HG02678 (cell line): ENCODE measurements around the gene SDHAF4.
"Not testable (repeated sequence)": the region's sequence is repeated elsewhere in the genome, so short reads cannot be mapped to it uniquely, and the experiment has no call there.

ENCODE experiments used
- ATAC-seq: cut with Tn5 transposase; IDR thresholded peaks from one replicate; pipeline ENCODE4 v1.9.1; 2021; ENCODE audit warnings: mild to moderate bottlenecking, moderate library complexity; ENCODE audit not compliant: unreplicated experiment

The SDHAF4 gene

DNA sequence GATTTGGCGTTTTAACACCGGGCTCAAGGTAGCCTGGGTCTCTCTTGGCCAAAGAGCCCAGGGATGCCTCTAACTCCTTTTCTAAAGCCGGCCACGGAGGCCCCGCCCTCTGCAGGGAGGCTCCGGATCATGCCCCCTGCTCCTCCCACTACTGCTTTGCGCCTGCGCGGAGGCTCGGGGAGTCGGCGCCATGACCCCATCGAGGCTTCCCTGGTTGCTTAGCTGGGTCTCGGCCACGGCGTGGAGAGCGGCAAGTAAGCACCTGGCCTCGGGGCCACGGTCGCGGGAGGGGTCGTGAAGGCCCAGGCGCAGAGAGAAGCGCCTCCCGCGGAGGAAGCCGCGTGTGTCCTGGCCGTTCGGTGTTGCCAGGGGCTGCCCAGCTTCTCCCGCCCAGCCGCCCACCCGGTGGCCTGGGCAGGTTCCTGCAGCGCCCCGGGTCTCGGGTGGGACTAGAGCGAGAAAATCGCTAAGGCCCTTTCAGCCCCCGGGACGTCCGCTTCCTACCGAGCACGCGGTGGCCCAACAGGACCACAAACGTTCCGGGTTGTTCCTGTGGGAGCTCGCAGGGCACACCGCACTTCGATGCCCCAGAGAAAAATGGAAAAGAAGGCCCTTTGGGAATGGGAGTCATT is at the start of gene SDHAF4:
SDHAF4 (plus strand) TSS at position 180 of the 632 bp plus-strand sequence; CDS start at position 191, 11 bp downstream.
- ATAC-seq, result peak; percentile 99

- ATAC-seq, result no peak
Observed at GRCh38 chr6:70518723-70519122, 48.0 kb upstream of the SDHAF4 start.

GRCh38 chr6:70520575-70520974 is 46.2 kb upstream of the SDHAF4 start:
- no peak for ATAC-seq

GRCh38 chr6:70524721-70525286 is 41.9 kb upstream of the SDHAF4 start:
- no peak for ATAC-seq

DNA sequence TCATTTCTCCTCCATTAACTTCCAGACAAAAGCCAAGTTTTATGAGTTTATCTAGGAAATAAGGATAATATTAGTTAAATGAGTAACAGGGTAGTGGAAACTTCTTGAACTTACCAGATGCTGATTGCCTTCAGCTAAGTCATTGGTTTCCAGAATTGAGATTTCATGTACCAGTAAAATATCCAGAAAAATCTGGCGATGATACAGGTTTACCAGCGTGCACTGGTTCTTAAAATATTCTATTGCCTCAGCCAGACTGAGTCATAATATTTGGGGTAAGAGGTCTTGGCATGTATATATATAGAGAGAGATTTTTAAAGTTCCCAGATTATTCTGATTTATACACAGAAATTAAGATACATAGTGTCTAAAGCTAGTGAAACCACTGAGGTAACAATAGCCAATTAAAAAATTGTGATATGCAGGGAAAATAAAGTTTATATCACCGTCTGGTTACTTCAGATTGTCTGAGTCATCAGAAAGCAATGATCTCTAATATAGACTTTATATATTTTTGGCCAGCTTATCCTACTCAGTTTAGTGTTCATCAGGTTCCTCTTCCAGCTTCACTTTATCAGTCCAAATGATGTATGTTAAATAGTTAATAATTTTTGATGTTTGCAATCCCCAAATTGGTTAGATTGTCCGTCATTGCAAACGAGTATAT is 39.5 kb upstream of the SDHAF4 start:
- no peak for ATAC-seq

GRCh38 chr6:70530023-70530422 is 36.7 kb upstream of the SDHAF4 start:
- ATAC-seq, result no peak

GRCh38 chr6:70531133-70531532 is 35.6 kb upstream of the SDHAF4 start:
- peak; percentile 66 for ATAC-seq

DNA sequence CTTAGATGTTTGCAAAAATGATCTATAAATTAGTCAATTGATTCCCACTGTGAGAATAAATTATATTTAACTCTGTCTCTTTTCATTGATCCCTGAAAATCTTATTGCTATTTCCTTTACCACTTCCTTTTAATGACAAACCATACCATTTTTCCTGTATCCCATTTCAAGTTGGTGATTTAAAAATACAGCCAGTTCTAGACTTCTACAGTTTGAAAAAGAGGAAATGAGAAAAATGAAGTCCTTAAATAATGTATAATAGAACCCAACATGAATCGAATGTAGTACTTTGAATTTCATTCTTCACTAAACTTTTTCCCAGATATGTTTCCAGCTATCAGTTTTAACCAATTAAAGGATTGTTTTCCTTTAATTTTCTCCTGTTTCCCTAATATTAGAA is 29.5 kb upstream of the SDHAF4 start:
- no peak for ATAC-seq

DNA sequence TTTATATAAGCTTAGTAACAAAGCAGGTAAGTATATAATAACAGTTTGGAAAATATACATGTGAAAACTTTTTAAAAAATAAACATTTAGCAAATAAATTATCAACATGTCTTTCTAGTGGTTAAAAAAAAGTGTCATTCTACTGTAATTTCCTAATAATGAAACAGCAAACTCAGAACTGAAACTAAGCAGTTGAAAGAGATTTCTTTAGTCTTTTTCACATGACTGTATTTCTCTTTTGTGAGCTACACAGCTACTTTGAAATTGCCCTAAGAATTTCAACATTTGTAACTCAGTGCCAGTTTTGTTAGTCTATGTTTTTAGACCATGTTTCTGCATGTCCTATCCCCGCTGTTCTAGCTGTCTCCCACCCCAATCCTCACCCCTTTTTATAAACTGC is 28.4 kb upstream of the SDHAF4 start:
- ATAC-seq, result peak; percentile 84

- ATAC-seq, result no peak
Observed at GRCh38 chr6:70547313-70547712, 19.4 kb upstream of the SDHAF4 start.

DNA sequence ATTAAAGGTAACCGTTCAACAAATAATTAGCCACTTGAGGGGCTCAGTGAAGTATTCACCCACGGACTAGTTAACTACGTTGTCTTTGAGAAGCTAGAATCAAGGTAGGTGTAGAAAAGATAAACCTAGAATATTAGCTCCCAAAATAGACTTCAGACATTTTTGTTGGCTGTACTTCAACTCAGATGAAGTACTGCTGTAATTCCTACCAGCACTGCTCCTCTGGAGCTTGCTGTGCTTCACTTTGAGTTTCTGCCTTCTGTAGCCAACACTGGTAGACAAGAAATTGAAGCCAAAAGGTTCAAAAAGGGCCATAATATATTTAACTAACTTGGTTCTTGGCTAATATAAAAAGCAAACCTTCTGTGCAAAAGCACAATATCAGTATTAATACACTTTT is 18.8 kb upstream of the SDHAF4 start:
- ATAC-seq, result no peak

GRCh38 chr6:70549327-70549726 is 17.4 kb upstream of the SDHAF4 start:
- no peak for ATAC-seq

DNA sequence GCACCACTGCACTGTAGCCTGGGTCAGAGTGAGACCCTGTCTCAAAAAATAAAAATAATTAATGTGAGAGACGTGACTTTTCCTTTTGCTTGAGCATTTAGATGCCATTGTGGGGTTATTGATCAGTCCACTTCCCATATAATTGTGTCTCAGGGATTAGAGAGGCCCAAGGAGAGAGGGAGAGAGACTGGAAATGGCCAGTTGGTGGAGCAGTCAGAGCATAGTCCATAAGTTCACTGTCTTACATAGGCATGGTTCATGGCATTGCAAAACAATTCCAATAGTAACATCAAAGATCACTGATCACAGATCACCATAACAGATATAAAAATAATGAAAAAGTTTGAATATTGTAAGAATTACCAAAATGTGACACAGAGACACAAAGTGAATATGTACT is 15.2 kb upstream of the SDHAF4 start:
- ATAC-seq, result no peak

DNA sequence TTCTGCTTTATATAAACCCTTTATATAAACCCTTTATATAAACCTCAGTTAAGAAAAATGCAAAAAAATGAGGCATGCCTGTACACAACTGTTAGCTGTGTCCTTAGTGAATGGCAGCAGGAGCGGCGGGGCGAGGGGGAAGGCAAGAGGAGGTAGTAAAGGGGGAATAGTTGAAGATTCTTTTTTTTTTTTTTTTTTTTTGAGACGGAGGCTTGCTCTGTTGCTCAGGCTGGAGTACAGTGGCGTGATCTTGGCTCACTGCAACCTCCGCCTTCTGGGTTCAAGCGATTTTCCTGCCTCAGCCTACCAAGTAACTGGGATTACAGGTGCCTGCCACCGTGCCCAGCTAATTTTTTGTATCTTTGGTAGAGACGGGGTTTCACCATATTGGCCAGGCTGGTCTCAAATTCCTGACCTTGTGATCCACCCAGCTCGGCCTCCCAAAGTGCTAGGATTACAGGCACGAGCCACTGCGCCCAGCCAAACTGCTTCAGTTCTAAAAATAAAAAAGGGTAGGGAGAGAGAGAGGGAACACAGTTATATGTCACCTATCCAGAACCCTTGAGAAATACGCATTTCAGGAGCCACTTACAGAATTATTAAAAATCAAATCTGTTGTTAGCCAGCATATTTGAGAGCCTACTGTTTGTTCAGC is 14.3 kb upstream of the SDHAF4 start:
- ATAC-seq, result not testable (repeated sequence)

GRCh38 chr6:70552974-70553373 is 13.8 kb upstream of the SDHAF4 start:
- no peak for ATAC-seq

DNA sequence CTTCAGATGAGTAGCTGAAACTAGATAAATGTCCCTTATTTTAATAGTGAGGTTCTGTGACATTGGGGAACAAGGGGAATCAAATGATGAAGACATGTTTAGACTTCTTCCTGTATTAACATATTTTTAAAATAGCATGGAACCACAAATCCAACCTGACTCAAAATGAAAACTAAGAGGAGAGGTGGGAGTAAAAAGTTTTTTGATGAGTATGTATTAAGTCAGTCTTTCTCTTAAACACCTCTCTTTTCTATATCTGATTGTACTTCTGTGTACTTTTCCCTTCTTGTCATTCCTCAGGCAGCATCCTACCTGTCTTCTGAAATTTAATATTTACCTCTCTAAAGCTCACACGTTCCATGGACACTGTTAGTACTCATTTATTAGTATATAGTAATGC is 8.7 kb upstream of the SDHAF4 start:
- ATAC-seq, result no peak

DNA sequence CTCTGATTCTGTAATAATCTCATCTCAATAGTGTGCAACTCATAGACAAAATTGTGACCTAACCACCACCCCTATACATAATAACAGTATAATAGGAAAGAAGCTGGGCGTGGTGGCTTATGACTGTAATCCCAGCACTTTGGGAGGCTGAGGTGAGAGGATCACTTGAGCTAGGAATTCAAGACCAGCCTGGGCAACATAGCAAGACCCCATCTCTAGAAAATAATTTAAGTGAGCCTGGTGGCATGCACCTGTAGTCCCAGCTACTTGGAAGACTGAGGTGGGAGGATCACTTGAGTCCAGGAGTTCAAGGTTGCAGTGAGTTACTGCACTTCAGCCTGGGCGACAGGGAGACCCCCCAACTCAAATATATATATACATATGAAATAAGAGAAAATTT is 4.3 kb upstream of the SDHAF4 start:
- ATAC-seq, result not testable (repeated sequence)

DNA sequence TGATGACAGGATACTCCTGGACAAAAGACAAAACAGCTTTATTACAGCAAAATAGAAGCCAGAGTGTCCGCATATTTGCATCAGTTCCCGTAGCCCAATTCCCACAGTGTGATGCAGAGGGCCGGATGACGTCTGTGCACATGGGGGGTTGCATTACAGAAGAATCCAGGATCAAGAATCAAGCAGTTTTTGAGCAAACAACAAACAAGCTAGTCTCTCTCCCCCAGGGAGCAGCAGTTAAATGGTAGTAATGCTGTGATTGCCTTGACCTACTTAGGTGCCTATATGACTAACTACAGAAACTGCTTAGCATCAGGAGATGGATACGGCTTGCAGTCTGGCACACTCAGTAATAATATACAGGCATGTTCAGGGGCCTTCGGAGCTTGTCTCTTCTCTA is 3.2 kb upstream of the SDHAF4 start:
- no peak for ATAC-seq

DNA sequence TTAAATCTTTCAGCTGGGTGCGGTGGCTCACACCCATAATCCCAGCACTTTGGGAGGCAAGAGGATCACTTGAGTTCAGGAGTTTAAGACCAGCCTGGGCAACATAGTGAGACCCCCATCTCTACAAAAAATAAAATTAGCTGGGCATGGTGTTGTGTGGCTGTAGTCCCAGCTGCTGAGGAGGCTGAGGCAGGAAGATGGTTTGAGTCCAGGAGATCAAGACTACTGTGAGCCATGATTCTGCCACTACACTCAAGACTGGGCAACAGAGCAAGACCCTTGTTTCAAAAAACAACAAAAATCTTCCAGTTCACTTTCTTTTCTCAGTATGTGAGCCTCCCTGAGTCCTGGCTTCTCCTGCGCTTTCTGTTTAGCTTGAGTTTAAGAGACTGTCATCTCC is 7.9 kb downstream of the SDHAF4 start:
- ATAC-seq, result no peak

- no peak for ATAC-seq
Observed at GRCh38 chr6:70575899-70576495, 9.3 kb downstream of the SDHAF4 start.

DNA sequence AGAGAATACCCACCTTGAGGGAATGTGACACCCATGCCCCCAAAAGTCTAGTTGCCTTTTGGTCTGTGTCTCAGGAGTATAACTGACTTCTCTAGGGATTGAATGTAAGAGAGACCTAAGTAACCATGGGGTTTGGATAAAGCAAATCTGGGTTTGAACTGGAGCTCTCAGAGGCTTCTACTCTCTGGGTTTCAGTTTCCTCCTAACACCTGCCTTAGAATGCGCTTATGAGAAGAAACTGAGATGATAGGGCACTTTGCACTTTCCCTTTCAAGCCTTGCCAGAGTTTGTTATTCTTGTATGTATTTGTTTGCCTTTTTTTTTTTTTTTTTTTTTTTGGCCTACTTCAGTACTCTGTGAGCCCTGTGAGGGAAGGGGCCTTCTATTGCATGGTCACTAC is 19.4 kb downstream of the SDHAF4 start:
- ATAC-seq, result peak; percentile 99

DNA sequence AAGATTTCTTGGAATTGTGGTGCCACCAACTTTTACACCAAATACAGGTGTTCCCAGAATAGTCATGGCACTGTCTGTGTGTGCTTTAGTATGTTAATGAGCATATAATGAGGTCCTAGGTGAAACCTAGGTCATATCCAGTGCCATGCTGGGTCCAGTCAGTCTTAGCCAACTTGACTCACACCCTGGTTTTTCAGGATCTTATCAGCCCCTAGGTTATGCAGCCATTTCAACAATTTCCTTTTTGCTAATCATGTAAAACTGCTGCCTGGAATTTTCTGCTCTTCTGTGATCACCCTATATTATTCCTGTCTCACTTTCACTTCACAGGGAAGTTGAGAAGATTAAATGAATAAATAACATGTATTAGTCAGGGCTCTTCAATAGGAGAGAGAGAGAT is 23.7 kb downstream of the SDHAF4 start:
- no peak for ATAC-seq
